ENCODE results near the gene GALNT15.

GALNT15 gene

DNA sequence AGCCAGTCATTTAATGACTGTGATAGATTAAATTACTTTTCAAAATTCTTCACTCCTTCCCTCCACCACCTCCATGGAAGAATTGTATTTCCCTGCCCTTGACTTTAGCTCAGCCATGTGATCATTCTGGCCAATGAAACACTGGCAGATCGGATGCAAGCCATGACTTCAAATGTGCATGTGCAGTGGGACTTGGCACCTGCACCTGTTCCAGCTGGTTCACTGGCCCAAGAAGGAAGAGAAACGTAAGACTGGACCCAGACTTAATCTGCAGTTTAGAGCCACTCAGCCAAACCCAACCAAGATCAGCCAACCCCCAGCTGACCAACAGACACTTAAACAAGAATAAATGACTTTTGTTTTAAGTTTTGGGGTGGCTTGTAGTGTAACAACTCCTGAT lies 78.5 kb downstream of the GALNT15 start:
- no peak for DNase-seq (ENCODE audit: low spot score)

DNA sequence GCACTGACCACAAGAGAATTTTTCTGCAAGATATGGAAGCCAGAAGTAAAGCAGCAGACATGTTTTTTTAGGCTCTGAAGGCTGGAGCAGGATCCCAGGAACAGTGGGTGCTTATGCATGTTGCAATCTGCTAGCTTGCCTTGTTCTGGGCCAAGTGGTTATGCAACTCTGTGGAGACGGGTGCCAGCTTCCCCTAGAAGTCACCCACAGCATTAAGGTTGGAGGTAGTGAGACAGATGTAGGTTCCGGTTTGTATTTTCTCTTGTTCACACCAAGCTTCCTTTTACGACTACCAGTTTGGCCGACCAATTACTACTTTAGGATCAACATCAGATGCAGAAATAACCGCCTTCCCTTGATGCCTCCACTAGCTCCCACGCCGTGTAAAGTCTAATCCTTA lies 79.1 kb downstream of the GALNT15 start:
- no peak for DNase-seq (ENCODE audit: low spot score)

DNA sequence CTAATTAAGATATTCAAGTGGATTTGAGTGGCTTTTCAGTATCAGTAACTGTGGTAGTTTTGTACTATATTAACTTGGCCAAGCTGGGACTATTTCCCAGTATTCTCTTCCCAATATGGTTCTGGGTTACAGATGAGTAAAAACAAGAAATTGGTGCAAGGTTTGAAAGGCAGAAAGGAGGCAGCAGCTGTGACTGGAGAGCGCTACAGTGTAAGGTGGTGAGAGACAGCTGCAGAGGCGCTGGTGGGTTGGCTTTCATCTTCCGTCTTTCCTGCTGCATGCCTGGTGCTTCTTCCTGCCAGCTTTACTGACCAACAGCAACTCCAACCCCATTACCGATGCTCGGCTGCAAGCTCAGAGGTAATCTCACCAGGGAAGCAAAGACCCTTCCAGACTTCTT lies 80.4 kb downstream of the GALNT15 start:
- DNase-seq (ENCODE audit: low spot score), result no peak

DNA sequence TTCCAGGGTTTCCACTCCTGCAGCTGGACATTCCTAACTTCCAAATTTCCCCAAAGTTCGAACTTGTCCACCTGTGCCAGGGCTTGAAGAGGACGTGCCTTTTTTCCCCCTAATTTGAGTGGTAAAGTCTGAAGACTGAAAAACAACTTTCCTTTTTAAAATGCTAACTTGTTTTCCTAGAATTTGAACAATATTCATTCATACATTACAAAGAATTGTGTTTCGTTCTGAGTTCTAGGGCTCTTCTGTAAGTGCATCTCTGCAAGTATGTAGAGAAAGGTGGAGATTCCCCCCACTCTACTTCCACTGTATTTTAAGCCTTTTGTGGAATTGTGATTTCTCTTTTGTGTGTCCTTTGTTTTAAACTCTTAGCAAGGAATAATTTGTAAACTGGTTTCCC lies 80.8 kb downstream of the GALNT15 start:
- DNase-seq (ENCODE audit: low spot score), result no peak

DNA sequence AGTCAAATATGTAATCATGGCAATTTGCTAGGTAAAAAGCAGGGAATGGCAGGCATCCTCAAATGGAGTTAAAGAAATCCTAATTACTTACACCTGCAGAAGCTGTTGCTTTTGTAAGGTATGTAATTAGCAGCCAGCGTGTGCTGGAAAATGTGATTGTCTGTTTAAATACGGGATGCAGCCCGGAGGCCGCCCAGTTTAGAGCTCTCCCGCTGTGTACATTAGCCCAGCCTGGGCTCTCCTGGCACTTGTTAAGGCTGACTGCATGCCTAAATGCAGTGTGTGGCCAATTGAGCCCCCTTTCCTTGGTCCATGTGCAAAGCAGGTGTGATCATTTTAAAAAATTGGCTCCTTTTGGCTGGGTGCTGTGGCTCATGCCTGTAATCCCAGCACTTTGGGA lies 81.2 kb downstream of the GALNT15 start:
- DNase-seq (ENCODE audit: low spot score), result no peak

DNA sequence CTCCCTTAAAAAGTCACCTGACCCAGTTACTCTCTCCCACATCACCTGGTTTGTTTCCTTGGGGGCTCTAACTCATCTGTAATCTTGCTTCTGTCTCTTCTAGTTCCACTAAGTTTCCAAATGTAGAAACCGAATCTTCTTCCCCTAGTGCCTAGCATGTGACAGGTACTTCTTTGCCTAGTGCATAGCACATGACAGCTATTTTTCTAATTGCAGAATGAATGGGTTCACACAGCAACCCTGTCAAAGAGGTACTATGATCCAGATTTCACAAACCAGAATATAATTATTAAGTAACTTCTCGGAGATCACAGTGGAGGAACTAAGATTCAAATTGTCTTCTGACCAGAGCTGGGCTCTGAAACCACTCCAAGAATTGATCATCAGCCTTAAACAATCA lies 82.8 kb downstream of the GALNT15 start:
- no peak for DNase-seq (ENCODE audit: low spot score)

DNA sequence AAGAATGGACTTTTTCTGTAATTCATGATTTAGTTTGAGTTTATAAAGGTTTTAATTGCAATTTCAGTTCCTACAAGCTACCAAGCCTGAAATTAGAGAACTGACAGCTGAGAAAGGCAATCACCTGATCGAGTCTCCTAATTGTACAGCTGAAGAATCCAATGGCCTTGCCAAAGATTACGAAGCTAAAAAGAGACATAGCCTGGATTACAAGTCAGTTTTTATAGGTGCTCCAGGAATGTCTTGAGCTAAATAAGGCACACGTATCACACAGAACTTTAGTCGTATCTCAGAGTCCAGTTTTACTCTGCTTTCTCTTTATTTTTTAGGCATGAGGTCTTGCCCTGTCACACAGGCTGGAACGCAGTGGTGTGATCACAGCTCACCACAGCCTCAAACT lies 83.7 kb downstream of the GALNT15 start:
- DNase-seq (ENCODE audit: low spot score), result no peak

DNA sequence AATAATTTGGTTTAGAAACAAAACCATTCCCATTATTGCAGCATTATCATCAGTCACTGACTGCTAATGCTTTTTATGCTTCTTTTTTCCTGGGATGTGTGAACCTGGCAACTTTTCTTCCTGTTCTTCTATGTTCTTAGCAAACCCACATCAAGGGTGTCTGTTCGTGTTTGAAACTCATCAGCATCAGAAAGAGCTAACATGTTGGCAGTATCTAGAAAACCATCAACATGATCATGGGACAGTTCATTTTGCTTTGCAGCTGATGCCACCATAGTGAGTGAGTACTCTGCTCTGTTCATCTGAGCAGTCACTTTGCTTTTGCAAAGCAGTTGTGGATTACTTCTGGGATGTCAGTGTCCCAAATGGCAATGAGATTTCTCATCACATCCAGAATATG lies 84.4 kb downstream of the GALNT15 start:
- no peak for DNase-seq (ENCODE audit: low spot score)

DNA sequence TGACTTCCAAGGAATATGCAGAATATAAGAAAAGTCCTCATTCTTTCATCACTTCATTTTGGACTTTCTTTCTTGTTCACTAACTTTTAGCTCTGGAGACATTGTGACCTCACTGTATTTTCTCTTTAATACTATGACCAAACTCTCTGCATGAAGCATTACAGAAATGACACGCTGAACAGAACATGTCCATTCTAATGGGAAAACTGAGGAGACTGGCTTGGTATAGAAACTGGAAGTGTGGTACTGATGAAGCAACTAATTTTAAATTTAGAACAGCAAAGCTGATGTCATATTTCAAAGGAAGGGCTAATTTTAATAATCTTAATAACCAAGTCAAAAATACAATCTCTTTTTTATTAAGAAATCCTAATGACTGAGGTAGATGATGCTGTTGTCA lies 85.6 kb downstream of the GALNT15 start:
- DNase-seq (ENCODE audit: low spot score), result no peak

DNA sequence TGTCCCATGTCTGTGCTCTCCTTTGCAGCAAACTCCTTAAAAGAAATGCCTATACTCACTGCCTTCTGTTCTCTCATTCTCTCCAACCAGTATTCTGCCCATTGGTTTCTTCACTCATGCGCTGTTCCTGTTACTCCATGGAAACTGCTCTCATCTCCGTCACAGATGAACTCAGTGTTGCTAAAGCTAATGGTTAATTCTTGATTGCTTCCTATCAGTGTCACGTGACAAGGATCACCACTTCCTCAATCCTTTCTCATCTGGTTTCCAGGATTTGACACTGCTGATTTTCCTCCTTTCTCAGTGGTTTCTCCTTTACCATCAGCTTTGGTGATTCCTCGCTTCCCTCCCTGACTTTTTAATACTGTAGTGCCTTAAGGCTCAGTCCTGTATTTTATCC lies 87.7 kb downstream of the GALNT15 start:
- DNase-seq (ENCODE audit: low spot score), result no peak

DNA sequence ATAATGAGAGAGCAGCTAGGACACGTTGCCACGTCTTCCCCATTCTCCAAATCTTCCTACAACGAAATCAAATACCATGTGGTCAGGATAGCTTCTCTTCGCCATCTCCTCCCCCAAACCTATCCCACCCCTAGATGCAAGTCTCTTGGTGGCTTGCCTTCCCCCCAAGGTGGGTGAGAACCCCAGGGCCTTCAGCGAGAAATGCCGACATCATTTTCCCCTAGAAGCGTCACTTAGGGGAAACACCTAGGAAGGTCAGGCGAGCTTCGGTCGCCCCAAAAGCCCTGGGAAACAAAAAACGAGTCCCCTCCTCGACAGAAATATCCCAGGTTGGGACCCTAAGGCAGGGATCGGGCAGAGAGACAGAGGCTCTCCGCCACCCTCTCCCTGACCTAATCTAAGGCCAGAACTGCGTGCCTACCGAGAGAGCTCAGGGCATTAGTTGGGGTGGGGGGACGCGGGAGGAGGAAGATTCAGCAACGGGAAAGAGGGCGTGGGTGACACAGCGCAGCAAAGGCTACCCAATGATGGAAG lies 89.8 kb downstream of the GALNT15 start:
- DNase-seq (ENCODE audit: low spot score), result no peak

DNA sequence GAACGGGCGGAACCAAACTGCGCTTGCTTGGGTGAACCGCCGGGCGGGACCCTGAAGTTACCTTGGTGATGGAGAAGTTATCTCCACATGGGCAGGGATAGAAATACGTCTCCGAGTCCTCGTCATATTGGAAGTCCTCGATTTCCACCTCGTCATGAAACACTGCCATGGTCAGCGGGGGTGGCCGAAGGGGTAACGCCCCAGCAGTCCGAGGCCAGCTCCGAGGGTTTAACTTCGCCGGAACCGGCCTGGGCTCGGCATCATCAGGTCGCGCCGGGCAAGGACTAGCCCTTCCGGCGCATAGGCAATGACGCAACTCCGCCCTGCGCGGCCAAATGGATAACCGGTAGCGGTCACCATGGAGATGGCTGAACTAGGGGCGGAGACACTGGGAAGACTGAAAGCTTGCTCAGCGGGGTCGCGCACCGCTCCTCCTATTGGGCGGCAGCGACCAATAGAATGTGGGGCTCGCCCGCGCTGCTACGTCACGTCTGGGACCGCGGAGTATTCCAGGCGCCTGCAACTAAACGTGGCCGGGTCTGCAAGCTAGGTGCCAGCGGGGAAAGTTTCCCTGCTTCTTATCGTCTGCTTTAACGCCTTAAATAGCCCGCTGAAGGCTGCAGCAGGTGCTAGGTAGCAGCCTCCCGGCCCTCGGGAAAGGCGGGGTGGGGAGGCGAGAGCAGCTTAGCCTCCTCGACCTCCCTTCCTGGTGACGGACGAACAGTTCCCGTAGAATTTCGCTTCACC lies 90.4 kb downstream of the GALNT15 start, which contains the start of the genes DPH3 and OXNAD1:
Gene DPH3 (minus strand): TSS at position 236 of the 747 bp plus-strand sequence. CDS start 67 bp downstream, at position 169.
Gene OXNAD1 (plus strand): TSS at position 505 of the 747 bp plus-strand sequence. CDS start 5,741 bp downstream, outside the sequence.
- DNase-seq (ENCODE audit: low spot score), result peak; percentile 96

DNA sequence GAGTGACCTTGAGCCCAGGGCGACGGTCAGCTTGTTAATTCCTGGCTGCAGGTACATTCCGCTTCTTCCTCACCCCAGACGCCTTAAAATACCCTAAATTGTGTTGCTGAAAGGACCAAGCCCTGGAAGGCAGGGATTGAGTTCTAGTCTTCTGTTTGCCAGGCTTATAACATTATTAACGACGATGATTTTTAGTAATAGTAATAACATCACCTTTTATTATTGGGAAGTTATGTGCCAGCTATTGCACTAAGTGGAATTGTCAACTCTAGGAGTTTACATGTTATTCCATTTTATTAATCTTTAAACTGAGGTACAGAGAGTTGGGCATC lies 90.9 kb downstream of the GALNT15 start:
- DNase-seq (ENCODE audit: low spot score), result no peak

DNA sequence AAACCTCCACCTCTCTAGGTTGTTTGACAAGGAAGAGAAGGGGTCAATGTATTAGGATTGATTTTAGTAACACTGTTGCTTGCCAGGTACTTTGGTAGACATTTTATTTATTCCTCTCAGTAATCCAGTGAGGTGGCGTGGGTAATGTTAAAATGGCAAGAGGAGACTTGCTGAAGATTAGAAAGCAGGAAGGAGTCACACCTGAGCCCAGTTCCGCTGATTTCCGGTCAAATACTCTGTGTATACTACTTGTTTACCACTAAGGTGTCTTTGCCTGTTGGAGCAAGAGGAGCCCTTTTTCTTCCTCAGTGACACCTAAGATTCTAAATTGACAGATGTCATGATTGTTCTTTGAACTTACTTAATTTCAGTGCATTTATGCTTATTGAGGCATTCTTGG lies 92.2 kb downstream of the GALNT15 start:
- no peak for DNase-seq (ENCODE audit: low spot score)

DNA sequence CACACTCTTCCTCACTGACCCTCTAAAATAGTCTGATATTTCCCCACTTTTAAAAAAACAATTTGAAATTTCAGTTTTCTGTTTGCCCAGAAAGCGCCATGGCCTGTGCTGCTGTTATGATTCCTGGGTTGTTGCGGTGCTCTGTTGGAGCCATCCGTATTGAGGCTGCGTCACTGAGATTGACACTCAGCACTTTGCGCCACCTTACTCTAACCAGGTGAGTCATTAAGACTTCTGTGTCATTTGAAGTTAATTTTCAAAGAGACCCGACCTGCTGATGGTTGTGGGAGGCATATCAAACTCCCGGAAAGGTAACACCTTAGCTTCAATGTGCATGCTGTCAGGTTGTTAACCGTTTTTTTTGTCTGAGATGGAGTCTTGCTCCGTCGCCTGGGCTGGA lies 96.4 kb downstream of the GALNT15 start:
- no peak for DNase-seq (ENCODE audit: low spot score)

DNA sequence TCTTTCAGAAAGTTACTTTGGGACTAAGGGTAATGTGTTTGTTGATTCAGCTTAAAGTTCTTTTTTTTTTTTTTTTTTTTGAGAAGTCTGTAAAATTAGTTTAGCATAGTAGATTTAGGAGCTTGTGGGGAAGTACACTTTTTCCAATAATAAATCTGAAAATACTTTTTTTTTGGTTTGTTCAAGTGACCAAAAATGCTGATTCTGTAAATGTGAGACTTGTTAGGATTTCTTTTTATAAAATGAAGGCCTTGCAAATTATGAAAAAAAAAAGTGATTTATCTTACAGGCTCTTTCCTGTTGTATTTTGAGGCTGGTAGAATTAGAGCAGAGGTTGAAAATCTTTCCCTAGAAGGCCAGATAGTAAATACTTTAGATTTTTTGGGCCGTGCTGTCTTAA lies 98.1 kb downstream of the GALNT15 start:
- DNase-seq (ENCODE audit: low spot score), result no peak

DNA sequence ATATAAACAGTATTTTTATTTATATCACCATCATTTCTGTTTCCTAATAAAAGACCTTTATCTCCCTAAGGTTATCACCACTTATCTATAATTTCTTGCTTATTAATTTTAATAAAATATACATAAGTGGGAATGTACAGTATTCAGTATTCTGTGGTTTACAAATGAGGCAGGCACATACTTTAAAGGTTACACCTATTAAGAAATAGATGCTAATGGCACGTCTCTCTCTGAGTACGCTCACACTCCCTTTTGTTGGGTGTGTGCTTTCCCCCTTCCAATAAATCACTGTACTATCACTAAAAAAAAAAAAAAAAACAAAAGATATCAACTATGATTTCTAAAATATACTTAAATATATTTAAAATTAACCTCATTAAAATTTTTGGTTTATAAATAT lies 99.4 kb downstream of the GALNT15 start:
- no peak for DNase-seq (ENCODE audit: low spot score)

DNA sequence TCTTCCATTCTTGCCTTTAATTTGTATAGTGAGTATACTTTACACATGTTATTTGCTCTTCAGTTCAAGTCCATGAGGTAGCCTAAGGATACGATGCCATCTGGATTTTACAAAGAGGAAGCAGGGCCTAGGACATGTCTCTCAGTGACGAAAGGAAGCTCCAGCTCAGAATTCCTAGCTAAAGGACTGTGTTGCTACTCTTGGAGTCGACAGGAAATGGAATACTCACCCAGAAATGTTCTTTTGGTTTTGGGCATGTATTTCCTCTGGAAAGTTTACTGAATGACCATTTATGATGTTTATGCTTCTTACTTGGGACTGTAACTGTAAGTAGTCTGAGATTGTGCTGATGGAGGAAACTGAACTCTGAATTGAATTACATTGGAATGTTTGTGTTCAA lies 103.0 kb downstream of the GALNT15 start:
- DNase-seq (ENCODE audit: low spot score), result no peak

DNA sequence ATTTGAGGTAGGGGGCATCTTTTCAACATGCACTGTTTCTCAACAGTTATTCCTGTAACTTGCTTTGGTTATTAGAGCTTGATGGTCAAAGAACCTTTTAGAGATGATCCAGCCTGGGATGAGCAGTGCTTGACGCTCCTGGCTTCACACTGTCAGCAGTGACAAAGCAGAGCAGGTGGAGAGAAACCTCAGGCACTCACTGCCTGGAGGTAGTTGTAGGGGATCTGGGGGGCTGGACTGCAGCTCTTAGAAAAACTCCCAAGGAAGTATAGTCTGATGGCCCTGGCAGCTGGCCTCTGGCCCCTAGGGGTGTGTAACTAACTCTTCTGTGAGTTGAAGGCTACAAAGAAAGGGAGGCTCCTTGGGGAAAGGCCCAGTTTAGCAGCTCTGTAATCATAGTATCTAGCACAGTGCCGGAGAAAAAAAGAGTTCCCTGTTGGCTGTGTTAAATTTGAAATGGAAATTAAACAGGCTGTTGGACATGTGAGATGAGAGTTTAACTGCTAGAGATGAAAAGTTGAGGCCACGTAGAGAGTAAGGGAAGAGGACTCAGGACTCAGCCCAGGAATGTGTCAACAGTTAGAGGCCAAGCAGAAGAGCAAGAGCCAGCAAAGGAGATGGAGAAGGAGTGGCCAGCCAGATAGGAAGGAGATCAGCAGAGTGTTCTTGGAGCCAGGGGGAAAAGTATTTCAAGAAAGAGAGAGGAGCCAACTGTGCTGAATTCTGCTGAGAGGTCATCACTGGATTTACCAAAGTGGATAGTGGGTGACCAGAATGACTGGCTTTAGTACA lies 104.7 kb downstream of the GALNT15 start:
- DNase-seq (ENCODE audit: low spot score), result no peak

DNA sequence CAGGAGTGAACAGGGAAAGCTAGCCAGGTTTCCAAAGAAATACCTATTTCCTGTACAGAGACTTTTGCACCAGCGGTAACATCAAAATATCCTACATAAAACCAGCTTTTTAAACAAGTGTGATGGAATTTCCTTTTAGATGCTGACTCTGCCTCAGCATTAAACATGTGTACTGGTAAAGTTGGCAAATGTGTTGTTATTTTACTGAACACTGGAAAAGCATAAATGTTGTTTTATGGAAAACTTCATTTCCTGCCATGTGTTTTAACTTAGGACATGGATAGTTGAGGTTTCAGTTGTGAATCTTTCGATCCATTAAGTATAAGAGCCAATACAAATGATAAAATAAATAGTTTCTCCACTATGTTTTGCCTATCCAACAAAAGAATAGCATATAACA lies 106.2 kb downstream of the GALNT15 start:
- DNase-seq (ENCODE audit: low spot score), result no peak
